GM19324 (cell line): ENCODE measurements around the gene TUBB.

ENCODE experiments used
- ATAC-seq: cut with Tn5 transposase; IDR thresholded peaks from one replicate; pipeline ENCODE4 v1.9.1; 2021; ENCODE audit warnings: mild to moderate bottlenecking, moderate library complexity; ENCODE audit not compliant: unreplicated experiment, low FRiP score

Gene TUBB

GRCh38 chr6:30686908-30687658, 33.1 kb upstream of the TUBB start:
- ATAC-seq, result peak; percentile 41

GRCh38 chr6:30687659-30688431, 32.3 kb upstream of the TUBB start:
- no peak for ATAC-seq

GRCh38 chr6:30688569-30688968, 31.6 kb upstream of the TUBB start:
- no peak for ATAC-seq

GRCh38 chr6:30689022-30689865, 30.9 kb upstream of the TUBB start:
- no peak for ATAC-seq

GRCh38 chr6:30689985-30690384, 30.2 kb upstream of the TUBB start:
- ATAC-seq, result no peak

GRCh38 chr6:30690403-30691207, 29.5 kb upstream of the TUBB start, which contains the start of gene NRM:
NRM (minus strand) TSS chr6:30690984; CDS start chr6:30690974, 10 bp downstream.
- ATAC-seq, result peak; percentile 33

GRCh38 chr6:30691208-30691847, 28.8 kb upstream of the TUBB start:
- ATAC-seq, result no peak

- no peak for ATAC-seq
Observed at GRCh38 chr6:30696432-30696831, 23.7 kb upstream of the TUBB start.

GRCh38 chr6:30700340-30700739, 19.8 kb upstream of the TUBB start:
- no peak for ATAC-seq

GRCh38 chr6:30703011-30703410, 17.1 kb upstream of the TUBB start:
- ATAC-seq, result no peak

- no peak for ATAC-seq
Observed at GRCh38 chr6:30703821-30704220, 16.3 kb upstream of the TUBB start.

GRCh38 chr6:30705620-30706019, 14.5 kb upstream of the TUBB start:
- ATAC-seq, result no peak

- no peak for ATAC-seq
Observed at GRCh38 chr6:30707281-30707850, 12.8 kb upstream of the TUBB start.

GRCh38 chr6:30709101-30709868, 10.9 kb upstream of the TUBB start:
- no peak for ATAC-seq

GRCh38 chr6:30711758-30712380, 8.3 kb upstream of the TUBB start:
- no peak for ATAC-seq

GRCh38 chr6:30712441-30712945, 7.7 kb upstream of the TUBB start:
- ATAC-seq, result no peak

GRCh38 chr6:30714263-30714662, 5.9 kb upstream of the TUBB start:
- no peak for ATAC-seq

GRCh38 chr6:30716879-30717128, 3.3 kb upstream of the TUBB start:
- no peak for ATAC-seq
